HFFc6 (cell line): Measurements from ENCODE around the gene ZNF213. TPM values are rescaled to one million over a fixed set of nuclear protein-coding genes. Genes with fewer than 3 reads are reported as not detected.

Experiments used
- DNase-seq: peaks from one replicate; pipeline ENCODE4 v3.0.0-alpha.2; 2018
- H3K27ac Mint-ChIP-seq: 2 replicates; pipeline ENCODE4 v1.8.0; 2020; ENCODE audit warnings: mild to moderate bottlenecking, mixed read lengths
- H3K27me3 Mint-ChIP-seq: 2 replicates; pipeline ENCODE4 v1.8.0; 2021; ENCODE audit warnings: mild to moderate bottlenecking, moderate library complexity, mixed read lengths; ENCODE audit not compliant: insufficient read depth
- H3K36me3 Mint-ChIP-seq: 2 replicates; pipeline ENCODE4 v1.8.0; 2021; ENCODE audit warnings: low read depth, mixed read lengths
- H3K4me1 Mint-ChIP-seq: 2 replicates; pipeline ENCODE4 v1.8.0; 2020; ENCODE audit warnings: low read depth, mixed read lengths
- H3K4me3 Mint-ChIP-seq: 2 replicates; pipeline ENCODE4 v1.8.0; 2020; ENCODE audit warnings: mild to moderate bottlenecking, moderate library complexity, mixed read lengths
- H3K9me3 Mint-ChIP-seq: 2 replicates; pipeline ENCODE4 v1.8.0; 2020; ENCODE audit warnings: mild to moderate bottlenecking, mixed read lengths
- total RNA-seq, 6 experiments: library from RNA; stranded (reverse); fragmentation: NEBNext Ultra II Directional; extraction: Animal tissue kit (Norgen Biotek cat#: 25700); gene quantifications; 2 replicates in 1 of 6; 3 replicates in 5 of 6; pipeline ENCODE4 v1.2.3, GENCODE V29; 2021
- TF ChIP-seq, protein P1 (sequence below): fragments of 200-600 bp; sonication (generic); IDR thresholded peaks from 2 replicates; pipeline ENCODE4 v1.5.0; 2021; ENCODE audit warnings: antibody characterized with exemption, mild to moderate bottlenecking

ZNF213 gene
- total RNA-seq, 6 experiments from 2014 or later = 5.9 to 7.3 (median 6.9) TPM

DNA sequence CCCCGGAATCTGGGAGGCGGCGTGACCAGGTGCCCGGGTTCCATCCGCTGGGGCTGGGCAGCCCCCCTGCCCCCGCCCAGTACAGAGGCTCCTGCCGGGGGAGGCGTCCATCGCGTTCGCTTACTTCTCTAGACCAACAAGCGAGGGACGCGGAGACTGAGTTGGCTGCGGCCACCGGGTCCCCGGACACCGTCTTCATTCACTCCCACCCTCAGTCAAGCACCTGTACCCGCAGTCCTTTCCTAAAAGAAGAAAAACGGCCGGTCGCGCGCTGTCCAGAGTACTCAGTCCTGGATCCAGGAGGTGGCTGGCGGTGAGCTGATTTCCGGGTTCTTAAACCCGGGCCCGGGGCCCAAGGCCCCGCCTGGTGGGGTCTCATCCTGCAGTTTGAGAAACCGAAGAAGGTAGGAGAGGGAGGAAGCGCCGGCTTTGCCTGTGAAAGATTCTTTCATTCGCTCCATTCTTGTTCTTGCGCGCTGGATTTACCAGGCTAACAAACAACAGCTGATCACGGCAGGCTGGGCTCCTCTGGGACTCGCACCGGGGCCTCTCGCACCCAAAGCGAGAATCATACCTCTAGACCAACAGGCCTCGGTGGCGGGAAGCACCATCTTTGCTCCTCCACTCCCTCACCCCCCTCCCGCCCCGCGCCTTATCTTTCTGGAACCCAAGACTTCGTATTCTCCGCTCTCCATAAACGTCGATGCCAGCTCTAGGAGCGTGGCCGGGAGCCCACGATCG is 35.8 kb downstream of the ZNF213 start:
- Mint-ChIP-seq H3K4me3 (no peak overlapping the region), H3K27me3 (peaks cover 35% of the 10 kb centered on the region), H3K4me1 (peaks cover 20% of the 10 kb centered on the region), H3K27ac (no peak overlapping the region), H3K36me3 (no peaks in the 10 kb centered on the region), H3K9me3 (no peaks in the 10 kb centered on the region)
- TF ChIP-seq, protein P1, sequence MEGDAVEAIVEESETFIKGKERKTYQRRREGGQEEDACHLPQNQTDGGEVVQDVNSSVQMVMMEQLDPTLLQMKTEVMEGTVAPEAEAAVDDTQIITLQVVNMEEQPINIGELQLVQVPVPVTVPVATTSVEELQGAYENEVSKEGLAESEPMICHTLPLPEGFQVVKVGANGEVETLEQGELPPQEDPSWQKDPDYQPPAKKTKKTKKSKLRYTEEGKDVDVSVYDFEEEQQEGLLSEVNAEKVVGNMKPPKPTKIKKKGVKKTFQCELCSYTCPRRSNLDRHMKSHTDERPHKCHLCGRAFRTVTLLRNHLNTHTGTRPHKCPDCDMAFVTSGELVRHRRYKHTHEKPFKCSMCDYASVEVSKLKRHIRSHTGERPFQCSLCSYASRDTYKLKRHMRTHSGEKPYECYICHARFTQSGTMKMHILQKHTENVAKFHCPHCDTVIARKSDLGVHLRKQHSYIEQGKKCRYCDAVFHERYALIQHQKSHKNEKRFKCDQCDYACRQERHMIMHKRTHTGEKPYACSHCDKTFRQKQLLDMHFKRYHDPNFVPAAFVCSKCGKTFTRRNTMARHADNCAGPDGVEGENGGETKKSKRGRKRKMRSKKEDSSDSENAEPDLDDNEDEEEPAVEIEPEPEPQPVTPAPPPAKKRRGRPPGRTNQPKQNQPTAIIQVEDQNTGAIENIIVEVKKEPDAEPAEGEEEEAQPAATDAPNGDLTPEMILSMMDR = no peak
- no peak for DNase-seq

DNA sequence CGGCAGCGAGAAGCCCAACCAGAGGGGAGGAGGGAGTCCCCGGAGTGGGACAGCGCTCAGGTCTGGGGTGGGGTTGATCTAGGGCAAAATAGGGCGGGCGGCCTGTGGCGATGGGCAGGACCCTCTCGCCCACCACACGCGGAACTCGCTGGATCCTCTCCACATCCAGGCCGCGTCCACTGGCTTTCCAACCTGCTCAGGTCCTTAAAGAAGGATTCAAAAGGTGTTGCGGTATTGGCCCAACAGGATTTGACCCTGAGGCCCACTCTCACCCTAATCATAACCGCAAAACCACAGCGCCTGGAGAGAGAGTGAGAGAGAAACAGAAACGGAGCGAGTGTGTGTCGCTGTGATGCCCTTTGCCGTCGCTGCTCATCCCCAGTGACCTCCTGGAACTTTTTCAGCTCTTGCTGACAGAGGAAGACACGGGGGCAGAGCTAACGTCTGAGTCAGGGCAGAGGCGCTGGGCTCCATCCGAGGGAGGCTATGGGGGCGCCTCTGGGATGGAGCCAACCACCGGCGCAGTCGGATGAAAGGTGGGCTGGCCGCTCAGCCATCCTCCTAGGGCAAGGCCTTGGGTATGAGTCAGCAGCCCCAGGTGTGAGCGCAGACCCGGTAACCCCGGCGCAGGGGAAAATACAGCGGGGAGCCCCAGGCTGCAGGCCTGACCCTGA is 36.5 kb downstream of the ZNF213 start:
- Mint-ChIP-seq H3K27me3 (peaks cover 35% of the 10 kb centered on the region), H3K36me3 (no peaks in the 10 kb centered on the region), H3K9me3 (no peaks in the 10 kb centered on the region), H3K4me1 (peaks cover 25% of the 10 kb centered on the region), H3K27ac (no peak overlapping the region), H3K4me3 (no peak overlapping the region)
- TF ChIP-seq, protein P1 = no peak
- DNase-seq = no peak

DNA sequence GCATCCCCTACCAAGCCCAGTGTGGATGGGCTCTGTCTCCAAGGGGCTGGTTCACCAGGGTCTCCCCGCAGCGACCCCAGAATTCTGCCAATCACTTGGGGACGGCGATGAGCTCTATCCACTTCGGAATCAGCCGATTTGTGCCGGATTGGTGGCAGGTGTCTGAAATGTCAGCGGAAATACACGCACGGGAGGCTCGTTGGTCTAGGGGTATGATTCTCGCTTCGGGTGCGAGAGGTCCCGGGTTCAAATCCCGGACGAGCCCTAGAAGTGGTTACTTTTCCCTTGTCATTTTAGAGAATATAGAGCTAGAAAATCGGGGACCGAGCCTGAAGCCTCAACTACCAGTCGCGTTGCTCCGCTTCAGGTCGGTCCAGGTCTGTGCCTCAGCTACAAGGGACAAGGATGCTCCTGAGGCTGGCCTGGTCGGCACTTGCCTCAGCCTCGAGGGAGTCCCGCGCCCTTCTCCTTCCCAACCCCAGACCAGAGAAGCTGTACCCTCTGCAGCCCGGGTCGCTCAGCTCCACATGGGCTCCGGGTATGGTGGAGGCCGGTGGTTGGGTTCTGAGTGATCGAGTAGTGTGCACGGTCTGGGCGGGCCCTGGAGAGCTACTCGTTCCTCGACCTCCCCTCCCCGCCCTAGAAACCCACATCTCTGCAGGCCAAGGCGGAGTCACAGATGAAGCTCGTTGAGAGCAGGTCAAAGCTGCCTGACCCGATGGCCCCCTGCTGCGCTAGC is 37.2 kb downstream of the ZNF213 start:
- TF ChIP-seq, protein P1 = no peak
- H3K4me3 Mint-ChIP-seq = no peak overlapping the region
- H3K27me3 Mint-ChIP-seq = peaks cover 35% of the 10 kb centered on the region
- peak overlapping the region; percentile 38; the same call in 1 of the 2 replicates for H3K27ac Mint-ChIP-seq
- no peaks in the 10 kb centered on the region for H3K36me3 Mint-ChIP-seq
- H3K4me1 Mint-ChIP-seq = peaks cover 25% of the 10 kb centered on the region
- peak; percentile 87 for DNase-seq
- H3K9me3 Mint-ChIP-seq = no peaks in the 10 kb centered on the region

DNA sequence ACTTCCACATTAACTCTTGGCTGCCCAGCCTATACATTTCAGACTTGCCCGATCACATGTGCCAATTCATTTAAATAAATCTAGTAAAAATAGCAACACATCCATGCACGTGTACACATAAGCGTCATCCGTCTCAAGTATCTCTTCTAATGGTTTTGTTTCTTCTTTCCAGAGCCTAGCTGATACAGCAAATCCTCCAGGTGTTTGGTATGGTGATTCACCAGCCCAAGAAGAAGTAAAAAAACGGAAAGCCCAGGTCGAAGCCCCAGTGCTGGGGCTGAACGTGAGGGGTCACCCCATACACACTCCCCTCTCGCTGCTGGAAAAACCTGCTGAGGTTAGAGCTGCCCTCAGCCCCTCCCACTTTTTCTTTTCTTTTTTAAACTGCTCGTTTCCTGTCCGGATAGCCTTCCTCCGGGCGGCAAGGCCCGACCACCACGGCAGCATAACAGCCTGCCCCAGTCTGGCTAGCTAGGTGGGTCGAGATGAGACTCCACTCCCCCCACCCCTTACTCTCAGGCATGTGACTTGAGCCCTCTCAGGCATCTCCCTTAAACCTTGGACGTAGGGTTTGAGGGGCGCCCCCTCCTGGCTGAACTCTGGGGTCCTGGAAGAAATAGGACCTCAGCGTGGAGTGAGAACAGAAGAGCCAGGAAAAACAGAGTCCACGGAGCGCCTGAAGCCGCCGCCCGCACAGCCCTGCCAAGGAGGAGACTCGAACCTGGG is 39.2 kb downstream of the ZNF213 start:
- Mint-ChIP-seq H3K27me3 (peaks cover 40% of the 10 kb centered on the region), H3K9me3 (no peaks in the 10 kb centered on the region), H3K27ac (no peak overlapping the region), H3K4me1 (peaks cover 25% of the 10 kb centered on the region), H3K4me3 (peak overlapping the region; percentile 66; the same call in 1 of the 2 replicates), H3K36me3 (no peaks in the 10 kb centered on the region)
- TF ChIP-seq, protein P1 = peak; percentile 70
- DNase-seq = no peak

DNA sequence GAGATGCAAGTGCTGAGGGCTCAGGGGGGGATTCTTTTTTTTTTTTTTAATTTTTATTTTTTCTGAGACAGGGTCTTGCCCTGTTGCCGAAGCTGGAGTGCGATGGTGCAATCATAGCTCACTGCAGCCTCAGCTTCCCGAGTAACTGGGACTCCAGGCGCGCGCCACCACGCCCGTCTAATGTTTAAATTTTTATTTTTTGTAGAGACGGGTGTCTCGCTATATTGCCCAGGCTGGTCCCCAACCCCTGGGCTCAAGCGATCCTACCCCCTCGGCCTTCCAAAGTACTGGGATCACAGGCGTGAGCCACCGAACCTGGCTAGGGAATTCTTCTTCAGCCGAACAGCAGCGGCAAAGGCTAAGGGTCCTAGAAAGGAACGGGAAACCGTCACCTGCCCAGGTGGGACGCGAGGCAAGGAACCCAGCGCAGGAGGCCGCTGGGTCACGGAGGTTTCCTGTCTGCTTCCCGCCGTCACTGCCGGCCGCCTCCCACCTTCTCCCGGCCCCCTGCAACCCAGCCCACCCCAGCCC is 39.9 kb downstream of the ZNF213 start:
- DNase-seq = no peak

More for the DNA sequence above, 39.9 kb downstream of the ZNF213 start:
- Mint-ChIP-seq H3K27me3 (peaks cover 38% of the 10 kb centered on the region), H3K9me3 (no peaks in the 10 kb centered on the region), H3K4me3 (peak overlapping the region; percentile 80), H3K27ac (no peak overlapping the region), H3K36me3 (no peaks in the 10 kb centered on the region), H3K4me1 (peaks cover 25% of the 10 kb centered on the region)
- TF ChIP-seq, protein P1 = no peak; the same call in 1 of the 2 replicates
